Stimulated activated CD4-positive, alpha-beta T cell treated with anti-CD3 and anti-CD28 coated beads, TNF-alpha, amount 100 ng/mL, for 48 hours (primary cell): ENCODE measurements around the gene MYO1F.
"Not testable (repeated sequence)": the region's sequence is repeated elsewhere in the genome, so short reads cannot be mapped to it uniquely, and the experiment has no call there.

Experiments used
- DNase-seq, 3 donors: peaks; one replicate each; pipeline ENCODE4 v3.0.0-alpha.2; 2020; ENCODE audit warnings: low read depth in 3 of 3

The MYO1F gene

DNA sequence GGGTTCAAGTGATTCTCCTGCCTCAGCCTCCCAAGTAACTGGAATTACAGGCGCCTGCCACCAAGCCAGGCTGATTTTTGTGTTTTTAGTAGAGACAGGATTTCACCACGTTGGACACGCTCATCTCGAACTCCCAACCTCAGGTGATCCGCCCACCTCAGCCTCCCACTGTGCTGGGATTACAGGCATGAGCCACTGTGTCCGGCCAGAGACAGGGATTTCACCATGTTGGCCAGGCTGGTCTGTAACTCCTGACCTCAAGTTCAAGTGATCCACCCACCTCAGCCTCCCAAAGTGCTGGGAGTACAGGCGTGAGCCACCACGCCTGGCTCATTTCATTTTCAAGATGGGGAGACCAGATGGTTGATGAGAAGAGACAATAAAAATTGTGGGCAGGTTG lies 12.4 kb downstream of the MYO1F start:
- DNase-seq, result not testable (repeated sequence)

- DNase-seq, result no peak
These were observed 16.0 kb downstream of the MYO1F start for GRCh38 chr19:8561075-8561764.

DNA sequence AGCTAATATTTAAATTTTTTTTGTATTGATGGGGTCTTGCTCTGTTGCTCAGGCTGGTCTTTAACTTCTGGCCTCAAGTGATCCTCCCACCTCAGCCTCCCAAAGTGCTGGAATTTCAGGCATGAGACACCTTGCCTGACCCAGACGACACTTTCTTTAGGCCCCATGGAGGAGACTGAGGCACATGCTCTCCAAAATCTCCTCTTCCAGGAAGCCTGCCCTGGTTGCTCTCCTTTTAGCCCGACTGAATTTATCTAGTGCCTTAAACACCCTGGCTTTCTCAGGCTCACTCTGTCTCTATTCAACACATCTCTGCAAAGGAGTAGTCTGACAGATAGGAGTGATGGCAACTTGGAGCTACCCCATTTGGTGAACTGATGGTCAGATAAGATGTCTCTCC lies 18.9 kb downstream of the MYO1F start:
- DNase-seq, result no peak

- DNase-seq, result no peak
These were observed 19.5 kb downstream of the MYO1F start for GRCh38 chr19:8557642-8558238.

DNA sequence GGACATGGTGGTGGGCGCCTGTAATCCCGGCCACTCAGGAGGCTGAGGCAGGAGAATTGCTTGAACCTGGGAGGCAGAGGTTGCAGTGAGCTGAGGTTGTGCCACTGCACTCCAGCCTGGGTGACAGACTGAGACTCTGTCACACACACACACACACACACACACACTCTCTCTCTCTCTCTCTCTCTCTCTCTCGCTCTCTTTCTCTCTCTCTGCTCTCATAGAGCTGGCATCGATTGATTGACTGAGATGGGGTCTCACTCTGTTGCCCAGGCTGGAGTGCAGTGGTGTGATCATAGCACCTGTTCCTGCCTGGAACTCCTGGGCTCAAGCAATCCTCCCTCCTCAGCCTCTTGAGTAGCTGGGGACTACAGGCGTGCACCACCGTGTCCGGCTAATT lies 23.5 kb downstream of the MYO1F start:
- DNase-seq, result not testable (repeated sequence)

DNA sequence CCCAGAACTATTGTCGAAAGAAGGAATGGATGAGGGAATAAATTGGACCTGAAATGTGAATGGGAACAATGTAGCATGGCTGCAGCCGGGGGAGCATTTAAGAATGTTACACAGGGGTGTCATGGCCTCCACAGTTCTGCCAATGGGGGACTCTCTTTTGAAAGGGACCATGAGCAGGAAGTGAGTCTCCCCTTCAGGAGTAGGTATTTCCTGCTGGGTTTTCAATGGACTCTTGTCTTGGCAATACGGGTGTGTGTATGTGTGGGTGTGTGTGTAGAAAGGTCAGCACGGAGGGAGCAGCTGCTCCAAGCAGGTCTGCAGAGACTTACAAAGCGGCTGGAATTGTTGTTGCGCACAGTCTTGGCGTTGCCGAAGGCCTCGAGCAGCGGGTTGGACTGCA lies 24.4 kb downstream of the MYO1F start:
- DNase-seq, result no peak

- DNase-seq, result no peak
These were observed 27.2 kb downstream of the MYO1F start for GRCh38 chr19:8550070-8550469.

DNA sequence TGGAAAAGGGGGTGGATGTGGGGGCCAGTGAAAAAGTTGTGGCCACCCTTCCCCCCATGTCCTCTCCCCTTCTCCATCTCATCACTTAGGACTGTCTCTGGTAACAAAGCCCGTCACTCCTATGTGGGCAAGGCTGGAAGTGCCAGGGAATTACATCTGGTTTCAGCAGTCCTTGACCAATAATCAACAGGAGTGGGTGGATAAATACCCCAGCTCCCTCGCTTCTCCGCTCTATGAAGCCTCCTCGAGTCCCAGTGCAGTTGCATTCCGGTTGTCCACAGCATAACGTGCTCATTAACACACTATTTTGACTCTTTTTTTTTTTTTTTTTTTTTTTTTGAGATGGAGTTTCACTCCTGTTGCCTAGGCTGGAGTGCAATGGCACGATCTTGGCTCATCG lies 31.5 kb downstream of the MYO1F start:
- no peak for DNase-seq

DNA sequence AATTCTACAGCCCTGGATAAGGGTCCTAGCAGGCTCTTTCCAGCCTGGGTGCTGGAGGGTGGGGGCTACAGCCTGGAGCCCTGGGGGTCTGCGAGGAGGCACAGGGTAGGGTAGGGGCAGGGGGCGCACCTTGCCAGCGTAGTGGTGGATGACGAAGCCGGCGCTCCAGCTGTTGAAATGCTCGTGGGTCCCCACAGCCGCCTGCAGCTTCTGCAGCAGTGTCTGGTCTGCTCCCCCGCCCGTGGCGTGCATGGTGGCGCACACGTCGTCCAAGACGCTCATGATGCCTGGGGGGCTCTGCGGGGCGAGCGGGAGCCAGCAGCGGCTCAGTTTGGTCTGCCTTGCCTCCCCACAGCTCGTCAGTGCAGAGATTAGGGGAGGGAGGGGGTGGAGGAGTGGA lies 33.1 kb downstream of the MYO1F start:
- no peak for DNase-seq

DNA sequence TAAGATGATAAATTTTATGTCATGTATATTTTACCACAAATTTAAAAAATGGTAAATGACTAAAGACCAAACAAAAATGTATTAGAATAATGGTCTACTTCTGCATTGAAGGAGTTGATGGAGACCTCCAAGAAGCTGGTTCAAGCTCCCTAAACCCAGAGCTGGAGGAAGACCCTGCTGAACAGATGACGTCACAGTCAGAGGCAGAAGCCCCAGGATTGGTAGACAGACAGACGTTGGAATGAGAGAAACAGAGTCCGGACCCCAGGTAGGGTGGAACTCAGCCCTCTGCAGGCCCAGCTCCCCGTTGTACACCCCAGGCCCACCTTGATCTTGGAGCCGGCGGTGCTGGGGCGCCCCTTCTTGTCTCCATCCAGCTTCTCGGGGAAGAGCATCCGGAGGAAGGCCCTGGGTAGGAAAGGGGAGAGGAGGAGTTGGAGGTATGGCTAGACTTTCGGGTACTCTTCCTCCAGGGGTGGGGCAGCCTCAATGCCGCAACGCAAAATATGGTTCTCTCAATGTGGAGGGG lies 37.6 kb downstream of the MYO1F start:
- DNase-seq, result no peak

- no peak for DNase-seq
These were observed 40.1 kb downstream of the MYO1F start for GRCh38 chr19:8537099-8537498.

DNA sequence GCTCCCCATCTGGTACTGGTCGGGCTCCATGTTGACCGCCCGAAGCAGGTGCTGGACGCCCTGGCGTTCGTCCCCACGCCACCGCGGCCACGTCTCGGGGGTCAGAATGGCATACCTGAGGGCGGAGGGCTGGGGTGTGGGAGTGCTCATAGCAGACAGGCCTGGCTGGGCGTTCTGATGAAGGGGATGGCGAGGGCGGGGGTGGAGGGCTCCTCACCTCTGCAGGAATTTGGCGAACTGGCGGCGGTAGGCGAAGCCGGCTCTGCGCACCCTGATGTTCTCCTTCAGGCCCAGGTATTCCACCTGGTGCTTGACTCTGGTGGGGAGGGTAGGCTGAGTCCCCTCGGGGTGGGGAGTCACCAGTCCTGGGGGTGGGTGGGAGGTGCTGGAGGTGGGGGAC lies 41.0 kb downstream of the MYO1F start:
- no peak for DNase-seq

DNA sequence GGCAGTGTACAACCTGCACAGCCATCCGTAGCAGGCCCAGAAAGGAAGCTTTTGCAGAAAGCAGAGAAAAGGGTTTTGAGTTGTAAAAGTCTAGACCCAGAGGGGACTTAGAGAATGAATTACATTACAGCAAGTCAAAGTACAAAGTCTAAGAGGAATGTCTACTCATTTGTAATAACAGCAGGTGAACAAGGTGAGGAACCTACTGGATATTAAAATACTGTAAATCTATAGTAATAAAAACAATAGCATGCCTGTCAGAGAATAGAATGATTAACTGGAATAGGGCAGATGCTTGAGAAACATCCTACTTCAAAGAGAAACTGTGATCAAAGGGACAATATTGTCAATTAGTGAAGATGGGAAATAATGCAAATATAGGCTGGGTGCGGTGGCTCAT lies 45.0 kb downstream of the MYO1F start:
- no peak for DNase-seq

DNA sequence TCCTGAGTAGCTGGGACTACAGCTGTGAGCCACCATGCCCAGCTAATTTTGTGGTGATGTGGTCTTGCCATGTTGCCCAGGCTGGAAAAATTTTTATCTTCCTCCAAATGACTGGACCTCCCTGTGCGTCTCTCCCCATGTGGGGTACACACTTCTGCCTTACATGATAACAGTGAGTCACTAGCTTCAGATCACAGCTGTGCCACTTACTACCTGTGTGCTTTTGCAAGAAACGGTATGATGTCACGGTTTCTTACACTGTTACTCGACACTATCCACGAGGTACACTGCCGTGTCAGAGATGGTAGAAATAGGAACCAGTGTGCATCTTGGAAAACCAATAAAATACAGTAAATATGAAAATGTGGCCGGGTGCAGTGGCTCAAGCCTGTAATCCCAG lies 45.8 kb downstream of the MYO1F start:
- no peak for DNase-seq

GRCh38 chr19:8530061-8530679 lies 47.1 kb downstream of the MYO1F start:
- no peak for DNase-seq

DNA sequence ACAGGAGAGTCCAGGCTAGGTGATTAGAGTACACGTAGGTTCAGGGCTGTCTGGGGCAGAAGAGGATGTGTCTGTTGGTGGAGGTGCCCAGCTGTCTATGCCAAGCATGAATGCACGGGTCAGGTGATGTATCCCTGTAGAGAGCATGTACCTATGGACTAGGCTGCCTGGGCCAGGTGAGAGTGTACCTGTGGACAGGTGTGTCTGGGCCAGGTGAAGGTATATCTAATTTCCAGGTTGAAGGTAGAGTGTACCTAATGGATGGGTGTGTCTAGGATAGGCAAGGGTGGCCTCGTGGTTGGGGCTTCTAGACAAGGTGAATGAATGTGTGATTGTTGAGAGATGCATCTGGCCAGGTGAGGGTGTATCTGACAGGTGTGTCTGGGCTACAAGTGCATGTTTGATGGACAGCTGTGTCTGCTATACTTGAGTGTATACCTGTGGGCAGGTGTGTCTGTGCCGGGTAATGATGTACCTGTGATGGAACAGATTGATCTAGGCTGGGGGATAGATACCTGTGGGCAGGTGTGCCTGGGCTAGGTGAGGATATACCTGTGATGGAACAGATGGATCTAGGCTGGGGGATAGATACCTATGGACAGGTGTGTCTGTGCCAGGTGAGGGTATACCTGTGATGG lies 47.8 kb downstream of the MYO1F start:
- no peak for DNase-seq

DNA sequence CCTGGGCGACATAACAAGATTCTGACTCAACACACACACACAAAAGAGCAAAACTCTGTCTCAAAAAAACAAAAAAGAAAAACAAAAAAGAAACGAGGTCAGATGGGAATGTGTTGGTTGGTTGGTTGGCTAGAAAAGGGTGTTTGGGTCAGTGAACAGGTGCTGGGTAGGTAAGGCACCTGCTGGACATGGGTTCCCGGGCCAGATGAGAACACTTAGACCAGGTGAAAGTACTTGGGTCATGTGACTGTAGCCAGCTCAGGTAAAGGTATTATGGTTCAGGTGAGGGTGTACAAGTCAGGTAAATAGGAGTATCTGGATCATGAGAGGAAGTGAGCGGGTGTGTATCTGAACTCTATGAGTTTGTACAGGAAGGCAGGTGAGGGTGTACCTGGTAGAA lies 48.7 kb downstream of the MYO1F start:
- no peak for DNase-seq

DNA sequence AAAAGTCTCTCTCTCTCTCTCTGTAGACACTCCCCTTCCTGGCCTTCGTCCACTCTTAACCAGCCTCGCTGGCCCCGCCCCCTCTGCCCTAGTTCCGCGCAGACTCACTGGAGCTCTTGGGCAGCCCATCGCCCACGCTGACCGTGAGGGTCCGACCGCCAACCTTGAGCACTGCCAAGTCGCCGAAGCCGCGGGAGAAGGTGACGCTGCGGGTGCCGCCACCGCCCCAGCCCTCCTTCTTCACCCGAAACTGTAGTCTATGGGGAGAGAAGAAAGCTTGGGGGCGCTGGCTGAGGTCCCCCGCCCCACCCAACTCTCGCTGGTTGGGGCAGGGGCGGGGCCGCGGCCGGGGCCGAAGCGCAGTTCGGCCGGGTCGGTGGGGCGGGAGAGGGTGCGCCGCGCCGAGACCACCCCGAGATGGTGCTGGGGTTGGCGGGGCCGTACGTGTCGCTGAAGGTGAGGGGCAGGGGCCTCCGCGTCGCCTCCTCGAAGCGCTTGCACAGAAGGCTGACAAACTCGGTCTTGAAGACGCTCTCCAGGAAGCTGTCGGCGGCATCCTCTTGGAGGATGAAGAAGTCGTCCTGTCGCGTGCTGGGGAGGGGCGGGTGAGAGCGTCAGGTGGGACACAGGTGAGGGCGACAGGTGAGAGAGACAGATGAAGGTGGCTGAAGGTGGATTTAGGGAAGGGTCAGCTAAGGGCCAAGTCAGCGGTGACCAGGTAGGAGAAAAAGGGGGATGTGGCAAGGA lies 50.7 kb downstream of the MYO1F start:
- DNase-seq, result no peak

DNA sequence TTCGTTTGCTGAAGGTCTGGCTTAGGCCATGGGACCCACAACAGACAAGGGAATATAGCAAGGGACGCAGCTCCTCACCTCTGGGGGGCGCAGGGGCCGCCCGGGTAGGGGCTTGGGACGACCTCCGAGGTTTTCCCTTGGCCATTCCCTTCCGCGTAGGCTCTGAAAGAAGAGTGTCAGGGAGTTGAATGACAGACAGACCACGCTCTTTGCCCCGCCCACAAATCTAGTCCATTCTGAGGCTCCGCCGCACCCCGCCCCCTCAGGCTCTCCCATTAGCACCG lies 51.9 kb downstream of the MYO1F start:
- no peak for DNase-seq

DNA sequence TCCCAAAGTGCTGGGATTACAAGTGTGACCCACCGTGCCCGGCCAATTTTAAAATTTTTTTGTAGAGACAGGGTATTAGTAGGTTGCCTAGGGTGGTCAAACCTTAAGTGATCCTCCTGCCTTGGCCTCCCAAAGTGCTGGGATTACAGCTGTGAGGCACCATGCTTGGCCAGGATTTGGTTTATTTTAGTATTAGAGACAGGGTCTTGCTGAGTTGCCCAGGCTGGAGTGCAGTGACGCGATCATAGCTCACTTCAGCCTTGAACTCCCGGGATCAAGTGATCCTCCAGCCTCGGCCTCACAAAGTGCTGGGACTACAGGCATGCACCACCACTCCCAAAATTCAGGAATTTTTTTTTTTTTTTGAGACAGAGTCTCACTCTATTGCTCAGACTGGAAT lies 57.9 kb downstream of the MYO1F start:
- no peak for DNase-seq

DNA sequence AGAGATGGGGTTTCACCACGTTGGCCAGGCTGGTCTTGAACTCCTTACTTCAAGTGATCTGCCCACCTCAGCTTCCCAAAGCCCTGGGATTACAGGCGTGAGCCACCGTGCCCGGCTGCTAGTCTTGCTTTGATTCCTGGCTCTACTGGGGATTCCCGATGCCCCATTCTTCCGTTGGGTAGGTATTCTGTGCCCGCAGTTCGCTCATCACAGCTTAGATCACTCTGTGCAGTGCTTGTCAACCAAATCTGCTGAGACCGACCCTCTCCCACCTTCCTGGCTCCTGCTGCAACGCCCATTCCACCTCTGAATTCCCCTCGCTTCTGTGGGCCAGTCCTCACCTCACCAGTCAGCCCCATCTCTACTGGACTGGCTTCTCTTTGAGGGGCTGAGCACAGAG lies 58.7 kb downstream of the MYO1F start:
- DNase-seq, result no peak
